ENCODE data around the gene C3. TPM values are rescaled to one million over a fixed set of nuclear protein-coding genes. Genes with fewer than 3 reads are reported as not detected.
"Not testable (repeated sequence)": the region's sequence is repeated elsewhere in the genome, so short reads cannot be mapped to it uniquely, and the experiment has no call there.

Gene C3
- total RNA-seq, 1 donor from 2014 or later = 133 TPM

- no peak for DNase-seq
- Histone ChIP-seq H3K27me3 (ENCODE audit: low read depth) (peaks cover 70% of the 10 kb centered on the region), H3K36me3 (no peaks in the 10 kb centered on the region), H3K27ac (replicated peaks) (no peak overlapping the region), H3K4me1 (no peaks in the 10 kb centered on the region), H3K9me3 (replicated peaks) (peaks cover 10% of the 10 kb centered on the region), H3K4me3 (no peak overlapping the region)
- intact Hi-C loops (cut with micrococcal nuclease) = no loop called here
- TF ChIP-seq CTCF (IDR thresholded peaks at IDR 0.05; ENCODE audit: borderline replicate concordance) = no peak
These were observed 71.3 kb downstream of the C3 start for GRCh38 chr19:6649185-6649584.

GRCh38 chr19:6648141-6648715, 72.2 kb downstream of the C3 start:
- peaks cover 78% of the 10 kb centered on the region for H3K27me3 ChIP-seq (ENCODE audit: low read depth)
- no peak overlapping the region for H3K4me3 ChIP-seq
- TF ChIP-seq CTCF (IDR thresholded peaks at IDR 0.05; ENCODE audit: borderline replicate concordance) = no peak
- intact Hi-C loops (cut with micrococcal nuclease) = no loop called here
- H3K27ac ChIP-seq (replicated peaks) = no peak overlapping the region
- H3K9me3 ChIP-seq (replicated peaks) = peaks cover 10% of the 10 kb centered on the region
- DNase-seq = no peak
- no peaks in the 10 kb centered on the region for H3K36me3 ChIP-seq
- no peaks in the 10 kb centered on the region for H3K4me1 ChIP-seq

GRCh38 chr19:6644796-6645195, 75.7 kb downstream of the C3 start:
- Histone ChIP-seq H3K4me1 (no peaks in the 10 kb centered on the region), H3K36me3 (no peaks in the 10 kb centered on the region), H3K9me3 (replicated peaks) (no peaks in the 10 kb centered on the region), H3K4me3 (no peak overlapping the region), H3K27me3 (ENCODE audit: low read depth) (peaks cover 79% of the 10 kb centered on the region), H3K27ac (replicated peaks) (no peak overlapping the region)
- DNase-seq = no peak
- intact Hi-C loops (cut with micrococcal nuclease) = no loop called here
- no peak for TF ChIP-seq CTCF (IDR thresholded peaks at IDR 0.05; ENCODE audit: borderline replicate concordance)

- DNase-seq; H3K36me3 ChIP-seq; H3K4me3 ChIP-seq; H3K27ac ChIP-seq (replicated peaks); H3K4me1 ChIP-seq; H3K9me3 ChIP-seq (replicated peaks); intact Hi-C loops (cut with micrococcal nuclease): not testable (repeated sequence)
- peaks cover 65% of the 10 kb centered on the region for H3K27me3 ChIP-seq (ENCODE audit: low read depth)
These were observed 80.1 kb downstream of the C3 start for GRCh38 chr19:6640333-6640732.

- H3K4me1 ChIP-seq = no peaks in the 10 kb centered on the region
- H3K27me3 ChIP-seq (ENCODE audit: low read depth) = peaks cover 57% of the 10 kb centered on the region
- intact Hi-C loops (cut with micrococcal nuclease) = loop anchor here (10.0 kb wide), 3 partner anchors 125 to 225 kb away; partner anchors contain the start of gene VAV1
- TF ChIP-seq CTCF (IDR thresholded peaks at IDR 0.05; ENCODE audit: borderline replicate concordance) = no peak
- DNase-seq = no peak
- no peak overlapping the region for H3K27ac ChIP-seq (replicated peaks)
- no peaks in the 10 kb centered on the region for H3K36me3 ChIP-seq
- H3K4me3 ChIP-seq = no peak overlapping the region
- no peaks in the 10 kb centered on the region for H3K9me3 ChIP-seq (replicated peaks)
These were observed 81.0 kb downstream of the C3 start for GRCh38 chr19:6639439-6639838.

- H3K27me3 ChIP-seq (ENCODE audit: low read depth) = peaks cover 21% of the 10 kb centered on the region
- not testable (repeated sequence) for H3K4me3 ChIP-seq; DNase-seq; H3K27ac ChIP-seq (replicated peaks); H3K9me3 ChIP-seq (replicated peaks); H3K4me1 ChIP-seq; H3K36me3 ChIP-seq
- intact Hi-C loops (cut with micrococcal nuclease) = loop anchor here (10.0 kb wide), 3 partner anchors 119 to 231 kb away; partner anchors contain the start of gene VAV1
These were observed 87.0 kb downstream of the C3 start for GRCh38 chr19:6633456-6633813.

All from left ventricle myocardium inferior (tissue), 1 donor.